HEK293 (cell line): ENCODE results near the gene RIMS3.

Experiments used
- BCL11B ChIP-seq: fragments of 450-650 bp; formaldehyde crosslinking; IDR thresholded peaks from 2 replicates; pipeline ENCODE4 v1.5.1; 2016; ENCODE audit warnings: low read depth, missing biosample characterization, missing genetic modification characterization
- CTCF ChIP-seq: fragments of 450-650 bp; formaldehyde crosslinking; IDR thresholded peaks from 2 replicates; pipeline ENCODE4 v1.5.1; 2016; ENCODE audit warnings: missing biosample characterization, missing genetic modification characterization
- TRIM28 ChIP-seq: IDR thresholded peaks from 2 replicates; pipeline ENCODE4 v1.6.1; 2011; ENCODE audit warnings: low read length, control low read depth, borderline replicate concordance
- ZNF549 ChIP-seq: fragments of 450-650 bp; IDR thresholded peaks from 2 replicates; pipeline ENCODE4 v1.5.1; 2018; ENCODE audit warnings: missing biosample characterization, missing genetic modification characterization, mild to moderate bottlenecking, inconsistent platforms, moderate library complexity
- ZNF626 ChIP-seq: fragments of 450-650 bp; sonication (Bioruptor Pico); formaldehyde crosslinking; IDR thresholded peaks from 2 replicates; pipeline ENCODE4 v1.5.1; 2018; ENCODE audit warnings: missing biosample characterization, missing genetic modification characterization, inconsistent platforms
- ZNF785 ChIP-seq: fragments of 450-650 bp; formaldehyde crosslinking; IDR thresholded peaks from 2 replicates; pipeline ENCODE4 v1.5.1; 2016; ENCODE audit warnings: missing biosample characterization, missing genetic modification characterization

- TF ChIP-seq CTCF (tag by site-specific recombination) (no peak), TRIM28 (no peak), ZNF785 (tag by site-specific recombination) (no peak), ZNF549 (tag by site-specific recombination) (no peak), BCL11B (no peak), ZNF626 (tag by site-specific recombination) (no peak)
Measured at GRCh38 chr1:40676501-40676900, 11.0 kb upstream of the RIMS3 start.
